ENCODE results near the gene NAGS.
"Not testable (repeated sequence)": the region's sequence is repeated elsewhere in the genome, so short reads cannot be mapped to it uniquely, and the experiment has no call there.

The NAGS gene

DNA sequence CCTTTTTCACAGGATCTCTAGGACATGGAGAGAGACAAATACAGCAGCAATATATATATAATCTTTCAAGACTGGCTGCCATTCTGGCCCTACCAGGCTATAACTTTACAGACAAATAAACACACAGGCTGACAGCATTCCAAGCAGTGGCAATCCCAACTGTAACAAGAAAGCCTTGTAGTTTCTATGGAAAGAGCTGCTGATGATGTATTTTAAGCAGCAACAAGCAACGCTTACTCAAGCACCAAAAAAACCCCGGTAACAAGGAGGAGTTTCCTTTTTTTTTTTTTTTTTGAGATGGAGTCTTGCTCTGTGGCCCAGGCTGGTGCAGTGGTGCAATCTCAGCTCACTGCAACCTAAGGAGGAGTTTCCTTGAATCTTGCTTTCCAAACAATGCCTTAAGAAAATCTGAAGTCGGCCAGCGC lies 38.9 kb downstream of the NAGS start:
- H3K9me2 ChIP-seq (replicated peaks; ENCODE audit: insufficient read depth, low read length): no peaks in the 10 kb centered on the region
- no peaks in the 10 kb centered on the region; the same call in 1 of the 2 replicates for H3F3A ChIP-seq (ENCODE audit: insufficient read depth, low read length)
- no peak overlapping the region for H3K27ac ChIP-seq (ENCODE audit: low read length)
- H3K4me3 ChIP-seq (ENCODE audit: low read length): no peak overlapping the region
- no peaks in the 10 kb centered on the region; the same call in 1 of the 2 replicates for H4K20me1 ChIP-seq (ENCODE audit: insufficient read depth, low read length)
- no peaks in the 10 kb centered on the region for H3K9me3 ChIP-seq (replicated peaks; ENCODE audit: insufficient read depth, low read length)
- no peak overlapping the region for H3K9ac ChIP-seq (ENCODE audit: low read length)
- peaks cover 76% of the 10 kb centered on the region for H3K79me2 ChIP-seq (ENCODE audit: low read length)
- DNase-seq: no peak
- H2AFZ ChIP-seq (ENCODE audit: low read length): no peak overlapping the region
- TF ChIP-seq EZH2phosphoT487 (IDR thresholded peaks at IDR 0.05; ENCODE audit: low read length) (no peak), EZH2 (optimal IDR thresholded peaks at IDR 0.05; ENCODE audit: low read depth, low read length) (no peak)
- TF ChIP-seq, protein P1, sequence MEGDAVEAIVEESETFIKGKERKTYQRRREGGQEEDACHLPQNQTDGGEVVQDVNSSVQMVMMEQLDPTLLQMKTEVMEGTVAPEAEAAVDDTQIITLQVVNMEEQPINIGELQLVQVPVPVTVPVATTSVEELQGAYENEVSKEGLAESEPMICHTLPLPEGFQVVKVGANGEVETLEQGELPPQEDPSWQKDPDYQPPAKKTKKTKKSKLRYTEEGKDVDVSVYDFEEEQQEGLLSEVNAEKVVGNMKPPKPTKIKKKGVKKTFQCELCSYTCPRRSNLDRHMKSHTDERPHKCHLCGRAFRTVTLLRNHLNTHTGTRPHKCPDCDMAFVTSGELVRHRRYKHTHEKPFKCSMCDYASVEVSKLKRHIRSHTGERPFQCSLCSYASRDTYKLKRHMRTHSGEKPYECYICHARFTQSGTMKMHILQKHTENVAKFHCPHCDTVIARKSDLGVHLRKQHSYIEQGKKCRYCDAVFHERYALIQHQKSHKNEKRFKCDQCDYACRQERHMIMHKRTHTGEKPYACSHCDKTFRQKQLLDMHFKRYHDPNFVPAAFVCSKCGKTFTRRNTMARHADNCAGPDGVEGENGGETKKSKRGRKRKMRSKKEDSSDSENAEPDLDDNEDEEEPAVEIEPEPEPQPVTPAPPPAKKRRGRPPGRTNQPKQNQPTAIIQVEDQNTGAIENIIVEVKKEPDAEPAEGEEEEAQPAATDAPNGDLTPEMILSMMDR (IDR thresholded peaks at IDR 0.05; ENCODE audit: low read length): no peak
- no peak overlapping the region for H3K4me2 ChIP-seq (ENCODE audit: low read depth, low read length)
- H3K4me1 ChIP-seq (ENCODE audit: low read length): no peaks in the 10 kb centered on the region
- H3K27me3 ChIP-seq (replicated peaks; ENCODE audit: insufficient read depth, low read length): no peaks in the 10 kb centered on the region
- H3K36me3 ChIP-seq (replicated peaks; ENCODE audit: insufficient read depth, low read length): 0 out of 2 replicates have a peak, but pooled peaks cover 3% of the 10 kb centered on the region

DNA sequence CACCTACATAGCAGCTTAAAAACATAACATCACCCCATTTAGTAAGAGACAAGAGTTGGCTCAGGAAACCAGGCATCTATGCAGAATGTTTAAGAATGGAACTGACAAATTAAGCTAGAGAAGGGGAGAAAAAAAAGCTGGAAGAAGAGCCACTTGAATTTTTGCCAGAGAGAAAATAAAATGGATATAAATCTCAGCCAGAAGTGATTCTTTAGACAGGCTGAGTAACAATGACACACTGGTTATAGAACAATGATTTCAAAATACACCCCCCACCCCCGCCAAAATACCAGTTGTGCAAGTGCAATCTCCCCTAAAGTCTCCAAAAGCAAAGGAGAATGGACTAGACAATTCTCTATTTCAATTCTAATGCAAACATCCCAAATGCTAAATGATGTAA lies 39.6 kb downstream of the NAGS start:
- H3K36me3 ChIP-seq (replicated peaks; ENCODE audit: insufficient read depth, low read length): 0 out of 2 replicates have a peak, but pooled peaks cover 3% of the 10 kb centered on the region
- H4K20me1 ChIP-seq (ENCODE audit: insufficient read depth, low read length): no peaks in the 10 kb centered on the region; the same call in 1 of the 2 replicates

DNA sequence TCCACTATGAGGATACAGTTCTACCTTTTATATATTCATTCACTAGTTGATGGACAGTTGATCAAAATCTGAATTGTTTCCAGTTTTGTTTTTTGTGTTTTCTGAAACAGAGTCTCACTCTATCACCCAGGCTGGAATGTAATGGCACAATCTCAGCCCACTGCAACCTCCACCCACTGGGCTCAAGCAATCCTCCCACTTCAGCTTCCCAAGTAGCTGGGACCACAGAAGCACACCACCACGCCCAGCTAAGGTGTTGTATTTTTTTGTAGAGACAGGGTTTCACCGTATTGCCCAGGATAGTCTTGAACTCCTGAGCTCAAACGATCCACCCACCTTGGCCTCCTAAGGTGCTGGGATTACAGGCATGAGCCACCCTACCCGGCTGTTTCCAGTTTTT lies 41.1 kb downstream of the NAGS start:
- peaks cover 82% of the 10 kb centered on the region for H3K79me2 ChIP-seq (ENCODE audit: low read length)
- no peak overlapping the region for H3K4me2 ChIP-seq (ENCODE audit: low read depth, low read length)
- no peaks in the 10 kb centered on the region; the same call in 1 of the 2 replicates for H3F3A ChIP-seq (ENCODE audit: insufficient read depth, low read length)
- no peaks in the 10 kb centered on the region for H4K20me1 ChIP-seq (ENCODE audit: insufficient read depth, low read length)
- no peak overlapping the region for H2AFZ ChIP-seq (ENCODE audit: low read length)
- no peaks in the 10 kb centered on the region for H3K9me2 ChIP-seq (replicated peaks; ENCODE audit: insufficient read depth, low read length)
- no peaks in the 10 kb centered on the region for H3K27me3 ChIP-seq (replicated peaks; ENCODE audit: insufficient read depth, low read length)
- no peak overlapping the region for H3K27ac ChIP-seq (ENCODE audit: low read length)
- H3K4me1 ChIP-seq (ENCODE audit: low read length): no peaks in the 10 kb centered on the region
- no peak for TF ChIP-seq EZH2phosphoT487 (IDR thresholded peaks at IDR 0.05; ENCODE audit: low read length)
- TF ChIP-seq, protein P1 (IDR thresholded peaks at IDR 0.05; ENCODE audit: low read length): no peak
- TF ChIP-seq EZH2 (optimal IDR thresholded peaks at IDR 0.05; ENCODE audit: low read depth, low read length): no peak
- H3K9me3 ChIP-seq (replicated peaks; ENCODE audit: insufficient read depth, low read length): no peaks in the 10 kb centered on the region
- DNase-seq: no peak
- no peak overlapping the region for H3K9ac ChIP-seq (ENCODE audit: low read length)
- H3K36me3 ChIP-seq (replicated peaks; ENCODE audit: insufficient read depth, low read length): no peaks in the 10 kb centered on the region
- no peak overlapping the region for H3K4me3 ChIP-seq (ENCODE audit: low read length)

More for the DNA sequence above, 39.6 kb downstream of the NAGS start:
- H3K27ac ChIP-seq (ENCODE audit: low read length): no peak overlapping the region
- H3K4me3 ChIP-seq (ENCODE audit: low read length): no peak overlapping the region
- no peak for DNase-seq
- TF ChIP-seq EZH2 (optimal IDR thresholded peaks at IDR 0.05; ENCODE audit: low read depth, low read length) (no peak), EZH2phosphoT487 (IDR thresholded peaks at IDR 0.05; ENCODE audit: low read length) (no peak)
- TF ChIP-seq, protein P1 (IDR thresholded peaks at IDR 0.05; ENCODE audit: low read length): no peak
- no peaks in the 10 kb centered on the region for H3K9me3 ChIP-seq (replicated peaks; ENCODE audit: insufficient read depth, low read length)
- no peaks in the 10 kb centered on the region for H3K4me1 ChIP-seq (ENCODE audit: low read length)
- H3K79me2 ChIP-seq (ENCODE audit: low read length): peaks cover 80% of the 10 kb centered on the region
- no peaks in the 10 kb centered on the region for H3K9me2 ChIP-seq (replicated peaks; ENCODE audit: insufficient read depth, low read length)
- no peak overlapping the region for H3K4me2 ChIP-seq (ENCODE audit: low read depth, low read length)
- no peaks in the 10 kb centered on the region; the same call in 1 of the 2 replicates for H3F3A ChIP-seq (ENCODE audit: insufficient read depth, low read length)
- H3K9ac ChIP-seq (ENCODE audit: low read length): no peak overlapping the region
- H3K27me3 ChIP-seq (replicated peaks; ENCODE audit: insufficient read depth, low read length): no peaks in the 10 kb centered on the region
- no peak overlapping the region for H2AFZ ChIP-seq (ENCODE audit: low read length)

DNA sequence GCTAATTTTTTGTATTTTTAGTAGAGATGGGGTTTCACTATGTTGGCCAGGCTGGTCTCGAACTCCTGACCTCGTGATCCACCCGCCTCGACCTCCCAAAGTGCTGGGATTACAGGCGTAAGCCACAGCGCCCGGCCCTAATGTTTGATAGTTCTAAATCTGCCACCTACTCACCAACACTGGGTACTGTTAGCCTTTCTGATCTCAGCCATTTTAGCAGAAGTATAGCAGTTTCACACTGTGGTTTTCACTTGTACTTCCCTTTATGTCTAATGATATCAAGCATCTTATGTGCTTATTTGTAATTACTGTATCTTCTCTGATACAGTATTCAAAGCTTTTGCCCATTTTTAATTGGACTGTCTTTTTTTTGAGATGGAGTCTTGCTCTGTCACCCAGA lies 42.5 kb downstream of the NAGS start:
- H3K4me1 ChIP-seq (ENCODE audit: low read length); H3K36me3 ChIP-seq (replicated peaks; ENCODE audit: insufficient read depth, low read length); H3K4me3 ChIP-seq (ENCODE audit: low read length); H3K4me2 ChIP-seq (ENCODE audit: low read depth, low read length); H3K27ac ChIP-seq (ENCODE audit: low read length); H3K27me3 ChIP-seq (replicated peaks; ENCODE audit: insufficient read depth, low read length); H2AFZ ChIP-seq (ENCODE audit: low read length); H3K9ac ChIP-seq (ENCODE audit: low read length); H3F3A ChIP-seq (ENCODE audit: insufficient read depth, low read length); H3K9me2 ChIP-seq (replicated peaks; ENCODE audit: insufficient read depth, low read length); H4K20me1 ChIP-seq (ENCODE audit: insufficient read depth, low read length); DNase-seq; H3K9me3 ChIP-seq (replicated peaks; ENCODE audit: insufficient read depth, low read length): not testable (repeated sequence)
- H3K79me2 ChIP-seq (ENCODE audit: low read length): peaks cover 83% of the 10 kb centered on the region

Measured in MM.1S (cell line).